Measurements from ENCODE around the gene HARBI1.

DNA sequence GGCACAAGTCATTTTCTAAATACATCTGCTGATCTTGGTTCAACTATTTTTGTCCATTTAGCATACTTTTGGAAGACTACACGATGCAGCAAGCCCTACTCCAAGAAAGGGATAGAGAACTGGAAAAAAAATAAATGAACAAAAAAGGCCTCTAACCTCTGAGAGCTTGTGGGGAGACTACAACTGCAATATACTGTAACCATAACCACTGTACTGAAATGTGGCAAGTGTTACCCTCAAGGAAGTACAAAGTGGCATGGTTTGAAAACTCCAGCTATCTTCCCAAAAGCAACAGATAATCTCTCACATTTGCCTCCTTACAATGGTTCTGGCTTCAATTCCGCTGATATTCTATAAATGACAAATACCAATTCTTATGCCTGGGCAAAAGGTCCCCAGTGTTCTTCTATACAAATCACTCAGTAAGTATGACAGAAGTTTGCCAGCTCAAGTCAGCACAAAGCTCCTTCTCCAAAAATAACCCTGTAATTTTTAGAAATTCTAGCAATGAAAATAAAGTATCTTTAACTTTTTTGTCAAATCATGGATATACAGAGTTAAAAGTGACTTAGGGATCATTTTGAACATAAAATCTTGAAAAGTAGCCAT is 46.1 kb downstream of the HARBI1 start:
- TF ChIP-seq POLR2AphosphoS5 (IDR thresholded peaks at IDR 0.05) = no peak
- TF ChIP-seq, protein P1, sequence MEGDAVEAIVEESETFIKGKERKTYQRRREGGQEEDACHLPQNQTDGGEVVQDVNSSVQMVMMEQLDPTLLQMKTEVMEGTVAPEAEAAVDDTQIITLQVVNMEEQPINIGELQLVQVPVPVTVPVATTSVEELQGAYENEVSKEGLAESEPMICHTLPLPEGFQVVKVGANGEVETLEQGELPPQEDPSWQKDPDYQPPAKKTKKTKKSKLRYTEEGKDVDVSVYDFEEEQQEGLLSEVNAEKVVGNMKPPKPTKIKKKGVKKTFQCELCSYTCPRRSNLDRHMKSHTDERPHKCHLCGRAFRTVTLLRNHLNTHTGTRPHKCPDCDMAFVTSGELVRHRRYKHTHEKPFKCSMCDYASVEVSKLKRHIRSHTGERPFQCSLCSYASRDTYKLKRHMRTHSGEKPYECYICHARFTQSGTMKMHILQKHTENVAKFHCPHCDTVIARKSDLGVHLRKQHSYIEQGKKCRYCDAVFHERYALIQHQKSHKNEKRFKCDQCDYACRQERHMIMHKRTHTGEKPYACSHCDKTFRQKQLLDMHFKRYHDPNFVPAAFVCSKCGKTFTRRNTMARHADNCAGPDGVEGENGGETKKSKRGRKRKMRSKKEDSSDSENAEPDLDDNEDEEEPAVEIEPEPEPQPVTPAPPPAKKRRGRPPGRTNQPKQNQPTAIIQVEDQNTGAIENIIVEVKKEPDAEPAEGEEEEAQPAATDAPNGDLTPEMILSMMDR (IDR thresholded peaks at IDR 0.05) = no peak
- no peak for TF ChIP-seq POLR2A (IDR thresholded peaks at IDR 0.05)

Measured in breast epithelium (tissue), 3 donors.